Cardiac muscle cell (in vitro differentiated cells and primary cell): ENCODE results near the gene HNF1A. TPM values are rescaled to one million over a fixed set of nuclear protein-coding genes. Genes with fewer than 3 reads are reported as not detected.

Experiments
- DNase-seq, 2 donors: peaks; one replicate each; pipeline versions ENCODE4 v3.0.0 to v3.0.0-alpha.2; 2010 to 2017; ENCODE audit warnings: low read depth in 1 of 2, low spot score in 1 of 2
- H3K27ac ChIP-seq: fragments of 200-600 bp; sonication (generic); 2 replicates; pipeline ENCODE4 v1.5.1; 2016
- H3K27me3 ChIP-seq: fragments of 200-600 bp; sonication (generic); 2 replicates; pipeline ENCODE4 v1.6.0; 2016; ENCODE audit warnings: control low read depth
- H3K36me3 ChIP-seq: fragments of 200-600 bp; sonication (generic); 2 replicates; pipeline ENCODE4 v1.5.1; 2016; ENCODE audit warnings: control low read depth
- H3K4me1 ChIP-seq: fragments of 200-600 bp; sonication (generic); 2 replicates; pipeline ENCODE4 v1.8.1; 2017; ENCODE audit warnings: low read depth, mild to moderate bottlenecking, mixed run types
- H3K4me3 ChIP-seq: fragments of 200-600 bp; sonication (generic); 2 replicates; pipeline ENCODE4 v1.5.1; 2016; ENCODE audit warnings: mild to moderate bottlenecking
- H3K9me3 ChIP-seq: fragments of 200-600 bp; sonication (generic); 2 replicates; pipeline ENCODE4 v1.5.1; 2017; ENCODE audit warnings: low read depth, mild to moderate bottlenecking, control low read depth
- CTCF ChIP-seq: IDR thresholded peaks from 2 replicates; pipeline ENCODE4 v1.5.1; 2012; ENCODE audit warnings: low read depth, mild to moderate bottlenecking, low read length
- polyA plus RNA-seq: library from polyadenylated mRNA; unstranded; fragments of >200 nt; fragmentation: Nextera tagmentation; extraction: Ambion mirVana; gene quantifications from 2 replicates; pipeline ENCODE4 v1.2.1, GENCODE V29; 2016
- total RNA-seq: library from RNA; depleted of rRNA; stranded (reverse); fragments of >200 nt; gene quantifications from 2 replicates; pipeline ENCODE4 v1.2.3, GENCODE V29; 2016

Gene HNF1A
- total and polyA plus RNA-seq, 2 experiments from 2014 or later: not detected

GRCh38 chr12:120971299-120972180 lies 6.8 kb upstream of the HNF1A start:
- H3K9me3 ChIP-seq: no peaks in the 10 kb centered on the region
- H3K27ac ChIP-seq: no peak overlapping the region
- TF ChIP-seq CTCF: peak; percentile 80
- peak; percentile 66 to 77 for DNase-seq
- H3K36me3 ChIP-seq: no peaks in the 10 kb centered on the region
- H3K27me3 ChIP-seq: no peaks in the 10 kb centered on the region
- H3K4me3 ChIP-seq: no peak overlapping the region
- no peaks in the 10 kb centered on the region for H3K4me1 ChIP-seq

- Histone ChIP-seq H3K9me3 (no peaks in the 10 kb centered on the region), H3K4me3 (no peak overlapping the region), H3K27me3 (no peaks in the 10 kb centered on the region), H3K4me1 (no peaks in the 10 kb centered on the region), H3K27ac (peak overlapping the region; percentile 62), H3K36me3 (no peaks in the 10 kb centered on the region)
- TF ChIP-seq CTCF: no peak
- peak in 1 of 2 donors; percentile 68 for DNase-seq
These were observed 5.3 kb upstream of the HNF1A start for GRCh38 chr12:120972870-120973543.

- no peak for TF ChIP-seq CTCF
- no peak for DNase-seq
- H3K27ac ChIP-seq: no peak overlapping the region
- H3K9me3 ChIP-seq: no peaks in the 10 kb centered on the region
- H3K27me3 ChIP-seq: no peaks in the 10 kb centered on the region
- no peak overlapping the region for H3K4me3 ChIP-seq
- no peaks in the 10 kb centered on the region for H3K36me3 ChIP-seq
- no peaks in the 10 kb centered on the region for H3K4me1 ChIP-seq
These were observed 630 bp upstream of the HNF1A start for GRCh38 chr12:120977531-120978295.

- no peak for TF ChIP-seq CTCF
- no peaks in the 10 kb centered on the region for H3K36me3 ChIP-seq
- no peak overlapping the region for H3K4me3 ChIP-seq
- no peaks in the 10 kb centered on the region for H3K4me1 ChIP-seq
- H3K27ac ChIP-seq: no peak overlapping the region
- DNase-seq: no peak
- no peaks in the 10 kb centered on the region for H3K9me3 ChIP-seq
- H3K27me3 ChIP-seq: no peaks in the 10 kb centered on the region
These were observed 998 bp downstream of the HNF1A start for GRCh38 chr12:120979220-120979861.
